ENCODE results near the gene MCM9. TPM values are rescaled to one million over a fixed set of nuclear protein-coding genes. Genes with fewer than 3 reads are reported as not detected.

MCM9 gene
- total RNA-seq, 2 donors from 2014 or later = 12.8 to 21.7 TPM

DNA sequence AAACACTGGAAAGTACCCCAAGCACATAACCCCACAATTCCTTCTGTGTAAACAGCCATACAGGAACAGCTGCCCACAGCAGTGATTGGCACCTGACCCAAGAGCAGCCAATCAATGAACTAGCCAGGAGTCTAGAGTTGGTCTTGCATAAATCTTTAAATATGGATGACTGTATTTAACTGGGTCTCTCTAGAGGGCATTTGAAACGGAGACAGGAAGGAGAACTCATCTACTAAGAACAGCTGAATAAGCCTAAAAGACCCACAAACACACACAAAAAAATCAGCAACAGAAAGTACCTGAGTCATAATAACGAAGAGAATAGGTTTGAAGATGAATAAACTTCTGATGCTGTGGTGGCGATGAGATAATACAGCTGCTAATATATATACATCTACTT, 90.0 kb downstream of the MCM9 start:
- H3K4me3 Mint-ChIP-seq = peak overlapping the region; percentile 74
- peak; percentile 85 for ATAC-seq (replicated peaks)
- H3K36me3 Mint-ChIP-seq (ENCODE audit: low read depth) = peaks cover 6% of the 10 kb centered on the region
- H3K9me3 Mint-ChIP-seq = no peaks in the 10 kb centered on the region
- H3K27ac Mint-ChIP-seq = peak overlapping the region; percentile 72
- H3K27me3 Mint-ChIP-seq = no peaks in the 10 kb centered on the region
- H3K4me1 Mint-ChIP-seq = peaks cover 25% of the 10 kb centered on the region

DNA sequence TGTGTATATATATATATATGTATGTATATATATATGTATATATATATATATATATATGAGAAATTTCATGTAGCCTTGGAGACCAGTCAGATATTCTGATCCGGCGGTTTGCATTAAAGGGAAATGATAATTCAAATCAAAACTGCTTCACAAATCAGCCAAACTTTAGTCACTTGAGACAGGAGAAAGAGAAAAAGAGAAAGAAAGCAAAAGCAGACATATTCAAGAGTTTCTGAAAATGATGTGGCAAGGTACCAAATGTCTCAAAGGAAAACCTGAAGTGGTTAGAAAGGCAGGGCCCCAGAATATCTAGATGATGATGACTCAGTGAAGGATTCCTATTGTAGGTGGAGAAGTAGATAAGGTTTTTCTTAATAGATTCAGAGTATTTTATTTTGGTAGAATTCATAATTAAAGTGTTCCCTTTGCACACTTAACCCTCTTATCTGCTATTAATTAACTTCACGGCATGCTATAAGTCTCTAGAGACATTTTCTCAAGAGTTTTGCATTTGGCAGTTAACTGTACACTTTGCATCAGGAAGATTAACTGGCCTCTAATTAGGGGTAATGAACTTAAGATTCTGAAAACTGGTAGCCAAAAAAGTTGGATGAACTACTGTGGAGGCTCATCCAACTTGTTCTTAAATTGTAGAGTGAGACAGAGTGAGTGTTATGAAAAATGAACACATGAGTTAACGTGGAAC, 91.1 kb downstream of the MCM9 start:
- H3K9me3 Mint-ChIP-seq = peaks cover 4% of the 10 kb centered on the region
- peak overlapping the region; percentile 72 for H3K27ac Mint-ChIP-seq
- H3K4me3 Mint-ChIP-seq = peak overlapping the region; percentile 74
- H3K27me3 Mint-ChIP-seq = no peaks in the 10 kb centered on the region
- H3K4me1 Mint-ChIP-seq = peaks cover 25% of the 10 kb centered on the region
- H3K36me3 Mint-ChIP-seq (ENCODE audit: low read depth) = peaks cover 6% of the 10 kb centered on the region
- peak; percentile 84 for ATAC-seq (replicated peaks)

DNA sequence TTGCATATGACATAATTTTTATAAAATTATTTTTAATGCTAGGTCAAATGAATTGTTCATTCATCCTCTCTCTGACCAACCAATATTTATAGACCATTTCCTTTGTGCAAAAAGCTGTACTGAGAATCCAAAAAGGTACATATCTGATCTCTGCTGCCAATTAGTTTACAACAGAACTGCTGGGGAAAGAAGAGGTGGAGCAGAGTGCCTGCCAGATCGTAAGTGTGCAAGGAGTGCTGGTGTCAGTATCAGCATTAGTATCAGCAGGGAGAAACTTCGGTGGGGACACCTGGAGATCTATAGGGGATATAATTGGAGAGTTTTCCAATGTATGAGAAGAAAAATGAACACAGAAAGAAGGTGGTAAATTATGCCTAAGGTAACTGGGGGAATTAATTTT, 104.3 kb downstream of the MCM9 start:
- no peak for ATAC-seq (replicated peaks)
- H3K9me3 Mint-ChIP-seq = no peaks in the 10 kb centered on the region
- H3K27ac Mint-ChIP-seq = no peak overlapping the region
- no peaks in the 10 kb centered on the region for H3K27me3 Mint-ChIP-seq
- peaks cover 42% of the 10 kb centered on the region for H3K36me3 Mint-ChIP-seq (ENCODE audit: low read depth)
- no peaks in the 10 kb centered on the region for H3K4me1 Mint-ChIP-seq
- H3K4me3 Mint-ChIP-seq = no peak overlapping the region

DNA sequence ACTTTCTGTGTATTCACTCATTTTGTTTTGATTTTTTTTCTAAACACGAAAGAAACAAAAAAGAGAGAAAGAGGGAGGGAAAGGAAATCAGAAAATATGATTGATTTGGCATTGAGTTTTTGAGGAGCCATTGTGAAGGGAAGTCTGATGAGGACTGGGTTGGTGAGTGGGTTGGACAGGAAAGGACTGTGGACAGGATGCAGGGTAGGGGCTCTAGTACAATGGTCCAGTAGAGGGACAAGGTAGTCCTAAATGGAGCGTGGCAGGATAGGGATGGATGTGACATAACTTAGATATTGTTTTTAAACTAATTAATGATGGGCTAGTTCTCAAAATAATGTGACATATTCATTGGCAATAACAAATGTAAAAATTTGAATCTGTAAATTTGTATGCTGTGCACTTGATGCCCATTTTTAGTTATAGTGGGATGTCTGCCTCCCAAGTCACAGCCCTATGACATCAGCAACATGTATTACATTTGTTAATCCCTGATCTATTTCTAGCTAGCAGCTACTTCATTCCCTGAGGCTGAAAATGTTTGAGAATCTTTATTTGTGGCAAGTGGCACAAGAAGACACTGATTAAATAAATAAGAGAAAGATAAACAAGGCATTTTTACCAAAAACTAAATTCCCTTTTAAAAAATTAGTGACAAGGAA, 105.0 kb downstream of the MCM9 start:
- no peak for ATAC-seq (replicated peaks)
- no peaks in the 10 kb centered on the region for H3K9me3 Mint-ChIP-seq
- H3K4me1 Mint-ChIP-seq = no peaks in the 10 kb centered on the region
- no peak overlapping the region for H3K4me3 Mint-ChIP-seq
- H3K27me3 Mint-ChIP-seq = no peaks in the 10 kb centered on the region
- H3K36me3 Mint-ChIP-seq (ENCODE audit: low read depth) = peaks cover 49% of the 10 kb centered on the region
- peak overlapping the region; percentile 6 for H3K27ac Mint-ChIP-seq

DNA sequence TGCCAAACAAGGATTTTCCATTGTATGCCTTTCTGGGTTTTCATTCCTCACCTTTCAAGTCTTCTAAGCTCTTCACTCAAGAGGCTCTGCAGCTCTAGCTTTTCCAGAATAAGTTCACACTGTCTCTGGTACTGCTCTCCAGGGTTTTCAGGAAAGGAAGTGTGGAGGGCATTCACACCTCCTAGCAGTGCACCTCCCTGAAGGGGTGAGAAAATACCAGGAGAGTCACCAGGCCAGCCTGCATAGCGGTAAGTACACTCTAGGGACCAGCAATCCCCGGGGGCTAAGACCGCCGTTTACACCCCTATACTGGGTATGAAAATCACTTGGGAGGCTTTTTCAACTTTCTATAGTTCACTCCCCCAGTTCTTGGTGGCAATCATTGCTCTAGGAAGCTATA, 108.9 kb downstream of the MCM9 start:
- Mint-ChIP-seq H3K4me3 (no peak overlapping the region), H3K4me1 (no peaks in the 10 kb centered on the region), H3K27me3 (no peaks in the 10 kb centered on the region), H3K9me3 (peaks cover 6% of the 10 kb centered on the region), H3K27ac (no peak overlapping the region), H3K36me3 (ENCODE audit: low read depth) (peaks cover 75% of the 10 kb centered on the region)
- no peak for ATAC-seq (replicated peaks)

DNA sequence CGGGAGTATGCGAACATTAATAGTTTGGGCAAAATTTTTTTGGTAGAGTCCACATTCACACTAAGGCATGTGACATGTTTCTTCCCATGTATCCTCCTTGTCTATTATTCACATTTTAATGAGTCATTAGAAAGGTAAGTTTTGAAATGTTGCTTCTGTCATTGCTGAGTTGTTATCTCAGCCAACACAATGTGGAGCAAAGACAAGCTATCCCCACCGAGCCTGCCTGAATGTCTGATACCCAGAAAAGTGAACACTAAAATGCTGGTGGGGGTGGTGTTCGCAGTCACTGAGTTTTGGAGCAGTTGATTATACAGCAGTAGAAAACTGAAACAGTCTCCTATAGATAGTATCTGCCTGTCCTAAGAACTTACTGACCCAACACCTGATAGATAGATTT, 109.3 kb downstream of the MCM9 start:
- Mint-ChIP-seq H3K27me3 (no peaks in the 10 kb centered on the region), H3K27ac (no peak overlapping the region), H3K4me1 (no peaks in the 10 kb centered on the region), H3K4me3 (no peak overlapping the region), H3K9me3 (peaks cover 6% of the 10 kb centered on the region), H3K36me3 (ENCODE audit: low read depth) (peaks cover 75% of the 10 kb centered on the region)
- no peak for ATAC-seq (replicated peaks)

DNA sequence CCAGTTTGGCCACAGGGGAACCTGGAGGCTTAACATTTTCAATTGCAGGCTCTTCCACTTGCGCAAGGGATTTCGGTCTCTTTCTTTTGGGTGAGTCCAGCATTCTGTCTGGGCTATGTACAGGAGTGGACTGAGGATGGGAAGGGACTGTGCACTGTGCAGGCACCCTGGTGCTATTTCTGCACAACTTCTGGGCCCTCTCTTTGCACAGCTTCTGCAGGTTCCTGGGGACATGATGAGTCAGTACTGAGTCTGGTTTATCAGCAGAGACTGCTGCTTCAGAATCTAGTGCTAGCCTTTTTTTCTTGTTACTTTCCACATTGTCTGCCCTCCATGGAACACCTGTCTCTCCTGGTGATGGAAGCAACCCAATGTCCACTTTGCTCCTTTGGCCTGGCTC, 119.5 kb downstream of the MCM9 start:
- peaks cover 9% of the 10 kb centered on the region for H3K9me3 Mint-ChIP-seq
- H3K36me3 Mint-ChIP-seq (ENCODE audit: low read depth) = peaks cover 19% of the 10 kb centered on the region
- H3K4me1 Mint-ChIP-seq = peaks cover 21% of the 10 kb centered on the region
- H3K27ac Mint-ChIP-seq = peak overlapping the region; percentile 17
- no peak for ATAC-seq (replicated peaks)
- no peak overlapping the region for H3K4me3 Mint-ChIP-seq
- H3K27me3 Mint-ChIP-seq = no peaks in the 10 kb centered on the region

DNA sequence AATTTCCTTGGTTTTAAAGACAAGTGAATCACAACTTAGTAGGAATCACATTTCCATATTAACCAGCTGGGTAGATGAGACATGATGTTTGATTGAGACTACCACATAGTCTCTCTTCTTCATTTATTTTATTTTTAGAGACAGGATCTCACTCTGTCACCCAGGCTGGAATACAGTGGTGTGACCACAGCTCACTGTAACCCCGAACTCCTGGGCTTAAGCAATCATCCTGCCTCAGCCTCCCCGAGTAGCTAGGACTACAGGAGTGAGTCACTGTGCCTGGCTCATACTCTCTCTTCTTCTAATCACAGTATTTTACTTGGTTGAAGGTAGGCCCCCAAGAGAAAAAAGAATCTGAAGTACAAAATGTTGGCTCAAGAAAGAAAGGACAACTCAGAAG, 121.2 kb downstream of the MCM9 start:
- H3K4me1 Mint-ChIP-seq = peaks cover 35% of the 10 kb centered on the region
- no peaks in the 10 kb centered on the region for H3K27me3 Mint-ChIP-seq
- H3K9me3 Mint-ChIP-seq = no peaks in the 10 kb centered on the region
- H3K36me3 Mint-ChIP-seq (ENCODE audit: low read depth) = peaks cover 19% of the 10 kb centered on the region
- ATAC-seq (replicated peaks) = peak; percentile 82
- H3K27ac Mint-ChIP-seq = peak overlapping the region; percentile 51
- H3K4me3 Mint-ChIP-seq = peak overlapping the region; percentile 6

DNA sequence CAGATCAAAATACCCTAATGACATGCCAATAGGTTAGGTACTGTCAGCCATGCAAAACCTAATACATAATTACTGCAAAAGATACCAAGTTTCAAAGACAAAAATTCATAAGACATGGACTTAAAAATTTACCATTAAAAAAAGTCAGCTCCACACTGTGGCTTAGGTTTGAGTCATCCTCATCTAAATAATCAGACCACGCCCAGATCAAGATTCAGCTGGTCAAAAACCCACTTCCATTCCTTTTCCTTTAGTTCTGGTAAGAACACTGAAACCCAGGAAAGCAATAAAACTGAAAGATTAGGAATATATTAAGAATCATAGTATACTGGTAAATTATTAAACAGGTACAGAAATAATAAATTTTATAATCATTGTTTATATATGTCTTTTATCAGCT, 122.0 kb downstream of the MCM9 start:
- H3K4me1 Mint-ChIP-seq = peaks cover 41% of the 10 kb centered on the region
- no peak overlapping the region for H3K4me3 Mint-ChIP-seq
- no peak overlapping the region for H3K27ac Mint-ChIP-seq
- no peaks in the 10 kb centered on the region for H3K9me3 Mint-ChIP-seq
- no peak for ATAC-seq (replicated peaks)
- no peaks in the 10 kb centered on the region for H3K27me3 Mint-ChIP-seq
- H3K36me3 Mint-ChIP-seq (ENCODE audit: low read depth) = peaks cover 19% of the 10 kb centered on the region

DNA sequence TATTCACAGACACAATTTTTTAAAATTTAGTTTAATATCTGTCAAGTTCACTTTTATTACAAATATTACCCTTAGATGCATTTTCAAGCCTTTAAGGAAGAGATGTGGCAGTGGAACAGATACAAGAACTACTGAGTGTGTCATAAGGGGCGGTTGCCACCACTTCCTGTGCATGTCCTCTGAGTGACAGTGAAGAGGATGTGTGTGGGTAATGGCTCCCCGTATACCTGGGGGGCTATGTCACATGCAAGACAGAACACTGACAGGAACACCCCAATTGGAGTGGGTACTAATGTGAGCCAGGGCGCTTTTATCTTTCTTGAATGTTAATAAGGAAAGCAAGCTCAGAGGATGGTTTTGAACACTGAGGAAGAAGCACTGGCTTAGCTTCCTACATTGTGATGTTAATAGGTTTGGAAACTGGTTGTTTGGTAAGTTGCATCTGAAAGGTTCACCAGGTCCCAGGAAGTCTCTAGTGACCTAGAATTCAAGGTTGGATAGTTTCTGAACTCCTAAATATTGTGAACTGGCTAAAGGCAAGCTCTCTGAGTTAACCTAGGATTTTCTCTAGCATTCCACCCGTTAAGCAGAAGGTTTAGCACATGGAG, 124.4 kb downstream of the MCM9 start:
- Mint-ChIP-seq H3K4me1 (peaks cover 39% of the 10 kb centered on the region), H3K4me3 (peak overlapping the region; percentile 70), H3K27ac (peak overlapping the region; percentile 86), H3K27me3 (no peaks in the 10 kb centered on the region), H3K36me3 (ENCODE audit: low read depth) (peaks cover 11% of the 10 kb centered on the region), H3K9me3 (no peaks in the 10 kb centered on the region)
- peak; percentile 85 for ATAC-seq (replicated peaks)

DNA sequence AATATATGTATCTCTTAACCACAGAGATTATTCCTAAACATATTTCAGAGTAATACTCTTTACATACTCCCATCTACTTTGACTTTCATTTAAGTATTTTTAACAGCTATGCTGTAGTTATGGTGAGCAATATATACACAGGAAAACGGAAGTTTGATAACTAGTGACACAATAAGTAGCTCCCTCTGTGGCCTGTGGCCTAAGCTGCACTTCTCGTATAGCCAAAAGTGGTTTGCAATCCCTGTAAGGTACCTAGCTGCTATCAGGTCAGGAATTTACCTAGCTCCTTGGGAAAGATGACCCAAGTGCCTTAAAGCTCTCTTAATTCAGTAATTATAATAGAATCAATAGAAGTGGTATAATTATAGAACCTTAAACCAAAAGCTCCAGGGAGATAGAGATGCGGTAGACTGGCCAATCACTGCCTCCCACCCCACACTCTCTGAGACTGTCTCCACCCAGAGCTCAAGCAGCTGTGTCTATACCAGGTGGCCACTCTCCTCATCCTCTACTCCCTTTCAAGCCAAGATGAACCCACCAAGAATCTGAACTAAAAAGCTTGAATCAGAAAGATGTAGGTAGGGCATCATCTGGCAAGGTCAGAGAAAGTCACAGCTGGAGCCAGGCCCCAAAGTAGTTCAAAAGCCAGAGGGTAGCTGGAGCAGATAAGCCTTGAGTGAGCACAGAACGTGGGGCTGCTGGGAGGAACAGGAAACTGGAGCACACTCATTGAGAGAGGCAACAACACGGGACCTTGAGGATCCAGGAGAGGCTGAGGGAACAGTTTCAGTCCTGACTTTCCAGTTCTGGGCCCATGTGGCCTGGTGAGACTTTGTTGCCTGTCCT, 125.9 kb downstream of the MCM9 start:
- H3K9me3 Mint-ChIP-seq = no peaks in the 10 kb centered on the region
- ATAC-seq (replicated peaks) = peak; percentile 66
- H3K36me3 Mint-ChIP-seq (ENCODE audit: low read depth) = peaks cover 2% of the 10 kb centered on the region
- H3K27me3 Mint-ChIP-seq = no peaks in the 10 kb centered on the region
- H3K27ac Mint-ChIP-seq = peak overlapping the region; percentile 86
- peaks cover 34% of the 10 kb centered on the region for H3K4me1 Mint-ChIP-seq
- H3K4me3 Mint-ChIP-seq = peak overlapping the region; percentile 70

DNA sequence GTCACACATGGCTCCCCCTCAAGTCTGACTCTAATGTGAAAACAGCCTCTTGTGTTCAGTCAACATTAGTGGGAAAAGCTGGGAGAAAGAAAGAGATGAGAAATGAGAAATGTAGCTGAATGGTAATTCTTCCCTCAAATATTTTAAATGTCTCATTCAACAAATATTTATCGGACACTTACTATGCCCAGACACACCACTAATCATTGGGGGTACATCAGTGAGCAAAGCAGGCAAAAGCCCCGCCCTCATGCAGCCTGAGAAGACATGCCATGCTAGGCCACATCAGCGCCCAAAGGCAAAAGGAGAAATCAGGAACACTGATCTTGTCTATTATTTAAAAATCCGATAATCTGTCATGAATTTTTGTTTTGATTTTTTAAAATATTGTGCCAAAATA, 130.9 kb downstream of the MCM9 start:
- H3K4me3 Mint-ChIP-seq = no peak overlapping the region
- peaks cover 21% of the 10 kb centered on the region for H3K4me1 Mint-ChIP-seq
- no peaks in the 10 kb centered on the region for H3K9me3 Mint-ChIP-seq
- no peaks in the 10 kb centered on the region for H3K27me3 Mint-ChIP-seq
- ATAC-seq (replicated peaks) = no peak
- H3K36me3 Mint-ChIP-seq (ENCODE audit: low read depth) = no peaks in the 10 kb centered on the region
- no peak overlapping the region for H3K27ac Mint-ChIP-seq

DNA sequence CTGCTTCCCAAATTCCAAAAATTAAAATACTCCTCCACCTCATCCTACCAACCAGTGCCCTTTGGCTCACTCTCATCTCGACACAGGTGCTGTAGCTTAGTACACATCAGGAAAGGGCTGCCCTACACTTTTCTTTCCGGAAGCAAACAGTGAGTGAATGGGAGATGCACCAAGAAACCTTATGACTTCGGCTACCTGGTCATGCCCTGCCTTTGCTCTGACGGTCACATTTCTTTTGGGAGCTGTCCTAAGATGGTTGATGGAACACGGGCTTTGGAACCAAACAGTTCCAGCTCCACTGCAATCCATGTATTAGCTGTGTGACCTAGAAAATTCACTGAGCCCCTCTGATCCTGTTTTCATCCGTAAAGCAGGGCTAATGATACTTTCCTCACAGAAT, 133.7 kb downstream of the MCM9 start:
- H3K27ac Mint-ChIP-seq = no peak overlapping the region
- no peaks in the 10 kb centered on the region for H3K27me3 Mint-ChIP-seq
- peak overlapping the region; percentile 64 for H3K4me3 Mint-ChIP-seq
- H3K4me1 Mint-ChIP-seq = peaks cover 18% of the 10 kb centered on the region
- H3K9me3 Mint-ChIP-seq = no peaks in the 10 kb centered on the region
- no peaks in the 10 kb centered on the region for H3K36me3 Mint-ChIP-seq (ENCODE audit: low read depth)
- no peak for ATAC-seq (replicated peaks)

DNA sequence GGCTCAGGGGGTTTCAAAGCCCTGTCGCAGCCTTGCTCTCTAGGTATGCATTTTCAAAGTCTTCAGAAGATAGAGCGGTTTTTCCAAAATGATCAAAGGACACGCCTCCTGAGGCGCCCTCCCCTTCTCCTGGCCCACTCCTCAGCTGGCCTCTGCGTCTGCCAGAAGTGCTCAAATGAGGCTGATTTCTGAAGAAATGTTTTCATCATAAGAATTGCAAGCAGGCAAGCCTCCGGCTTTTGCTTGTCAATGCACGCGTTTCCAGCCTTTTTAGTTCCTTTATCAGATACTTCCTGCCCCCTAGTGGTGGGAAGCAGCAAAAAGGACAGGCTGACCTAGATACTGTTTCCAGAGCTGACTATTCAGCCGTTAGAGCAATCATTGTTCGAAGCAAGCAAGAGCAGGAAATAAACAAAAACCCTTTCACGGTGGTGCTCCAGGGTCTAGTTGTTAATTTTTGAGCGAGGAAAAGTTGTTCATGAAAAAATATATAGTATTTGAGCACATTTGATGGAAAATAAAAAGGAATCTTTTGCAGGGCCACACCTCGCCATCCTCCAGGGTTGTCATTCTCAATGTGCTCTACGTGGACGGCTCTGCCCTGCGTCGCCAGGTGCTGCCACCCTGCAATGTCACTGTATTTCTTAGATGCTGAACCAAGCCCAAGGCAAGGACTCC, 134.4 kb downstream of the MCM9 start:
- Mint-ChIP-seq H3K27me3 (no peaks in the 10 kb centered on the region), H3K4me1 (peaks cover 25% of the 10 kb centered on the region), H3K27ac (peak overlapping the region; percentile 26), H3K36me3 (ENCODE audit: low read depth) (no peaks in the 10 kb centered on the region), H3K9me3 (peaks cover 3% of the 10 kb centered on the region), H3K4me3 (peak overlapping the region; percentile 64)
- ATAC-seq (replicated peaks) = peak; percentile 97
